A549 (cell line): ENCODE results near the gene TENT4A. TPM values are rescaled to one million over a fixed set of nuclear protein-coding genes. Genes with fewer than 3 reads are reported as not detected.
A peak's percentile ranks its signal among the peaks of the same experiment; 100 is the strongest.

Experiments
- ATAC-seq, 2 experiments: fragments of 200-7000 bp in 1 of 2; fragments of >200 bp in 1 of 2; cut with Nextera tagmentation in 1 of 2; cut with Tn5 transposase in 1 of 2; 3 replicates each; pipeline versions ENCODE4 v1.8.0 to v1.9.1; 2018 to 2020; ENCODE audit warnings: mild to moderate bottlenecking in 1 of 2, moderate library complexity in 1 of 2
- CTCF ChIA-PET: fragments of 300-600 bp; sonication (Branson Sonifier 250); formaldehyde crosslinking; extraction: SDS; loops from one replicate; lab custom pipeline; 2021; ENCODE audit warnings: antibody characterized with exemption, inconsistent platforms; lab: Yijun Ruan, JAX
- POLR2A ChIA-PET: fragments of 350-600 bp; formaldehyde crosslinking; extraction: SDS; loops from one replicate; lab custom pipeline; 2021; ENCODE audit warnings: antibody characterized with exemption, inconsistent platforms; lab: Yijun Ruan, JAX
- DNase-seq, 2 experiments: peaks; one replicate each; pipeline versions ENCODE4 v3.0.0 to v3.0.0-alpha.2; 2011 to 2016; ENCODE audit warnings: low read depth in 1 of 2, low spot score in 1 of 2
- FAIRE-seq: peaks from 2 replicates; lab custom pipeline; 2011; peaks lifted over from hg19 to GRCh38; lab: Jason Lieb, UNC
- H3K27ac ChIP-seq, 2 experiments: fragments of >200 bp; sonication (Bioruptor Twin); formaldehyde crosslinking; 3 replicates each; pipeline ENCODE4 v1.5.1; 2016 to 2017
- H3K4me1 ChIP-seq: fragments of >200 bp; sonication (Bioruptor Twin); formaldehyde crosslinking; 3 replicates; pipeline ENCODE4 v1.6.1; 2016
- H3K4me2 ChIP-seq: fragments of >200 bp; sonication (Bioruptor Twin); formaldehyde crosslinking; 3 replicates; pipeline ENCODE4 v1.6.1; 2016
- H3K4me3 ChIP-seq: fragments of >200 bp; sonication (Bioruptor Twin); formaldehyde crosslinking; 3 replicates; pipeline ENCODE4 v1.5.1; 2016
- H3K9me3 ChIP-seq: fragments of >200 bp; sonication (Bioruptor Twin); formaldehyde crosslinking; 3 replicates; pipeline ENCODE4 v1.6.1; 2016
- CHD2 ChIP-seq: fragments of 150-350 bp; IDR thresholded peaks from 2 replicates; pipeline ENCODE4 v1.6.1; 2014; ENCODE audit warnings: low read length; ENCODE audit not compliant: partially characterized antibody
- CHD4 ChIP-seq: fragments of 200-600 bp; sonication (generic); IDR thresholded peaks from 2 replicates; pipeline ENCODE4 v1.6.1; 2016; ENCODE audit warnings: antibody characterized with exemption, mild to moderate bottlenecking, borderline replicate concordance
- EHF ChIP-seq: fragments of 250-450 bp; sonication (Bioruptor Pico); IDR thresholded peaks from 2 replicates; pipeline ENCODE4 v1.5.0; 2020; ENCODE audit warnings: mild to moderate bottlenecking
- EHMT2 ChIP-seq: fragments of 200-600 bp; sonication (generic); IDR thresholded peaks from 2 replicates; pipeline ENCODE4 v1.6.1; 2016; ENCODE audit warnings: antibody characterized with exemption, low read depth, mild to moderate bottlenecking, moderate library complexity
- FOSB ChIP-seq: fragments of 250-450 bp; sonication (Bioruptor Pico); IDR thresholded peaks from 2 replicates; pipeline ENCODE4 v1.5.0; 2020; ENCODE audit warnings: mild to moderate bottlenecking, moderate library complexity
- FOXS1 ChIP-seq: fragments of 250-450 bp; sonication (Bioruptor Pico); IDR thresholded peaks from 2 replicates; pipeline ENCODE4 v1.5.0; 2020; ENCODE audit warnings: mild to moderate bottlenecking, moderate library complexity
- GATA3 ChIP-seq: IDR thresholded peaks from 2 replicates; pipeline ENCODE4 v1.6.1; 2012; ENCODE audit warnings: borderline replicate concordance
- HDAC2 ChIP-seq: fragments of 200-600 bp; sonication (generic); IDR thresholded peaks from 2 replicates; pipeline ENCODE4 v1.6.1; 2016
- HOXA7 ChIP-seq: fragments of 250-450 bp; sonication (Bioruptor Pico); IDR thresholded peaks from 2 replicates; pipeline ENCODE4 v1.5.0; 2020; ENCODE audit warnings: mild to moderate bottlenecking, moderate library complexity
- JUN ChIP-seq, 2 experiments: fragments of >200 bp; sonication (Bioruptor Twin); formaldehyde crosslinking; IDR thresholded peaks; 2 replicates in 1 of 2; 3 replicates in 1 of 2; pipeline ENCODE4 v1.6.1; 2016 to 2017
- KDM5A ChIP-seq: fragments of 200-600 bp; sonication (generic); IDR thresholded peaks from 2 replicates; pipeline ENCODE4 v1.6.1; 2016; ENCODE audit warnings: antibody characterized with exemption, mild to moderate bottlenecking
- MAFK ChIP-seq: fragments of 450-650 bp; IDR thresholded peaks from 2 replicates; pipeline ENCODE4 v1.6.1; 2014; ENCODE audit not compliant: partially characterized antibody
- MAZ ChIP-seq: fragments of 150-350 bp; IDR thresholded peaks from 2 replicates; pipeline ENCODE4 v1.6.1; 2014; ENCODE audit warnings: antibody characterized with exemption, low read depth, low read length, borderline replicate concordance
- MYC ChIP-seq: IDR thresholded peaks from 2 replicates; pipeline ENCODE4 v1.6.1; 2012; ENCODE audit warnings: mild to moderate bottlenecking, inconsistent platforms, low read length, improper control_type of control experiment, borderline replicate concordance
- NPAS2 ChIP-seq: fragments of 250-450 bp; sonication (Bioruptor Pico); IDR thresholded peaks from 2 replicates; pipeline ENCODE4 v1.8.0; 2022; ENCODE audit warnings: mild to moderate bottlenecking, moderate library complexity, borderline replicate concordance
- PHF8 ChIP-seq: fragments of 200-600 bp; sonication (generic); IDR thresholded peaks from 2 replicates; pipeline ENCODE4 v1.6.1; 2016; ENCODE audit warnings: low read depth, mild to moderate bottlenecking, antibody characterized with exemption, moderate library complexity, borderline replicate concordance
- POLR2A ChIP-seq: IDR thresholded peaks from 2 replicates; pipeline ENCODE4 v1.6.1; 2012; ENCODE audit warnings: mild to moderate bottlenecking, low read length
- RFX5 ChIP-seq: fragments of 450-650 bp; IDR thresholded peaks from 2 replicates; pipeline ENCODE4 v1.7.1; 2014; ENCODE audit warnings: antibody characterized with exemption, mild to moderate bottlenecking, moderate library complexity
- SREBF2 ChIP-seq: fragments of 450-650 bp; IDR thresholded peaks from 2 replicates; pipeline ENCODE4 v1.6.1; 2014; ENCODE audit warnings: mild to moderate bottlenecking, moderate library complexity
- ZC3H11A ChIP-seq: fragments of 450-650 bp; IDR thresholded peaks from 2 replicates; pipeline ENCODE4 v1.6.1; 2014; ENCODE audit warnings: antibody characterized with exemption, mild to moderate bottlenecking
- ZSCAN20 ChIP-seq: fragments of 250-450 bp; sonication (Bioruptor Pico); IDR thresholded peaks from 2 replicates; pipeline ENCODE4 v1.8.0; 2022; ENCODE audit warnings: mild to moderate bottlenecking, moderate library complexity
- WGBS: methylation state at CpG from one replicate; pipeline ENCODE4 v1.1.6; 2017; ENCODE audit errors: missing lambda C conversion rate; 5-methylcytosine and 5-hydroxymethylcytosine counted together
- polyA plus RNA-seq, 4 experiments: library from polyadenylated mRNA; depleted of rRNA in 3 of 4; stranded (reverse); fragments of >200 nt; fragmentation: RNase III in 1 of 4; extraction: RNeasy Plus Mini Kit Qiagen cat#74134 plus additional on column Dnase treatment in 1 of 4; gene quantifications; 2 replicates in 3 of 4; 3 replicates in 1 of 4; pipeline ENCODE4 v1.2.3, GENCODE V29; 2011 to 2017
- TF ChIP-seq, protein P1 (sequence below): fragments of 450-650 bp; IDR thresholded peaks from 2 replicates; pipeline ENCODE4 v1.6.1; 2014; ENCODE audit warnings: antibody characterized with exemption
- TF ChIP-seq, protein P2 (sequence below): fragments of 250-450 bp; sonication (Bioruptor Pico); IDR thresholded peaks from 2 replicates; pipeline ENCODE4 v1.5.0; 2020; ENCODE audit warnings: low read depth, mild to moderate bottlenecking, moderate library complexity
- TF ChIP-seq, protein P3 (sequence below): fragments of 200-600 bp; sonication (generic); IDR thresholded peaks from 2 replicates; pipeline ENCODE4 v1.6.1; 2016; ENCODE audit warnings: antibody characterized with exemption, mild to moderate bottlenecking, moderate library complexity

Gene TENT4A
- polyA plus RNA-seq, 2 of the 4 experiments (the other 2 are of a cell fraction): 7.2 to 15.2 TPM

DNA sequence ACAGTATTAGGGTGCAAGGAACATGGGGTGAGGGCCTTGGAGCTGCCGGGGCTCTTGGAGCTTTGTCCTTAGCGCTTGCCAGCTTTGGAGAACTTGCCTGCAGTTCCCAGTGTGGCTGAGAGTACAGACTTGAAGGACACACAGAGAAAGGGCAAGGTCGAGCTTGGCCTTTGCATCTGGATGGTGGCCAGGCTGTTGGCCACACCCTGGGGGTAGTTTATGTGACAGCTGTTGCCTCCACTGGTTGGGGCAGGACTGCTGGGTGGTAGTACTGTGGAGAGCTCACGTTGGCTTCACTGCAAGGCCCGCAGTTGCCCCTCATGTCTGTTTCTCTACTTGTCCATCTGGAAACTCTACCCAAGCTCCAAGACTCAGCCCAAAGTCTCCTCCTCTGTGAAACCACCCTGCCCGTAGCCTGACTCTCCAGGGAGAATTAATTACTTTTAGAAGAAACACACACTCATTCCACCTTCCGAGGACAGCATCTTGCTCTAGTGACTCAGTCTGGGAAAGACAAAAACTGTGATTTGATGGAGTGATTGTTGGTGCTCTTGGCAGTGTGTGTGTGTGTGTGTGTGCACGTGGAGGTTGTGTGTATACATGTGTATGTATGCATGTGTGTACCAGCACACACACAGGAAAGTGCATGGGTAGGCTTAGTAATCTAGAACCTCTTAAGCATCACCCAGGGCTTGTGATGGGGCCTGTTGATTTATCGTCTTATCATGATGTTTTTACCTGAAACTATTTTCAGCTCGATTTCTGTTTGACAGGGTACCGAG is 57.8 kb downstream of the TENT4A start:
- no peak overlapping the region for H3K4me3 ChIP-seq
- ChIA-PET POLR2A (no interaction called here), CTCF (interaction anchor here (1.0 to 1.3 kb wide), 2 partner anchors 10 to 822 kb away, joined by 3 to 6 read pairs; no protein-coding TSS in a partner anchor)
- FAIRE-seq: no peak
- no peak for TF ChIP-seq ZSCAN20 (CRISPR knock-in tag)
- TF ChIP-seq CHD4: no peak
- TF ChIP-seq, protein P1, sequence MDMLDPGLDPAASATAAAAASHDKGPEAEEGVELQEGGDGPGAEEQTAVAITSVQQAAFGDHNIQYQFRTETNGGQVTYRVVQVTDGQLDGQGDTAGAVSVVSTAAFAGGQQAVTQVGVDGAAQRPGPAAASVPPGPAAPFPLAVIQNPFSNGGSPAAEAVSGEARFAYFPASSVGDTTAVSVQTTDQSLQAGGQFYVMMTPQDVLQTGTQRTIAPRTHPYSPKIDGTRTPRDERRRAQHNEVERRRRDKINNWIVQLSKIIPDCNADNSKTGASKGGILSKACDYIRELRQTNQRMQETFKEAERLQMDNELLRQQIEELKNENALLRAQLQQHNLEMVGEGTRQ: no peak
- no peak for TF ChIP-seq HOXA7 (CRISPR knock-in tag)
- no peak for TF ChIP-seq MAZ
- no peak for TF ChIP-seq POLR2A
- no peak for TF ChIP-seq FOXS1 (CRISPR knock-in tag)
- TF ChIP-seq EHF (CRISPR knock-in tag): no peak
- no peak for TF ChIP-seq GATA3
- TF ChIP-seq HDAC2: no peak
- TF ChIP-seq KDM5A: no peak
- TF ChIP-seq MAFK: no peak
- no peak for TF ChIP-seq EHMT2
- TF ChIP-seq, protein P2, sequence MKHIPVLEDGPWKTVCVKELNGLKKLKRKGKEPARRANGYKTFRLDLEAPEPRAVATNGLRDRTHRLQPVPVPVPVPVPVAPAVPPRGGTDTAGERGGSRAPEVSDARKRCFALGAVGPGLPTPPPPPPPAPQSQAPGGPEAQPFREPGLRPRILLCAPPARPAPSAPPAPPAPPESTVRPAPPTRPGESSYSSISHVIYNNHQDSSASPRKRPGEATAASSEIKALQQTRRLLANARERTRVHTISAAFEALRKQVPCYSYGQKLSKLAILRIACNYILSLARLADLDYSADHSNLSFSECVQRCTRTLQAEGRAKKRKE (CRISPR knock-in tag): no peak
- no peak for TF ChIP-seq ZC3H11A
- no peaks in the 10 kb centered on the region for H3K9me3 ChIP-seq
- DNase-seq: no peak
- peaks cover 11% of the 10 kb centered on the region for H3K4me1 ChIP-seq
- H3K4me2 ChIP-seq: no peak overlapping the region
- no peak for ATAC-seq
- no peak overlapping the region for H3K27ac ChIP-seq
- whole genome bisulfite sequencing: 85% methylated on average over 10 of the region's 11 CpGs

DNA sequence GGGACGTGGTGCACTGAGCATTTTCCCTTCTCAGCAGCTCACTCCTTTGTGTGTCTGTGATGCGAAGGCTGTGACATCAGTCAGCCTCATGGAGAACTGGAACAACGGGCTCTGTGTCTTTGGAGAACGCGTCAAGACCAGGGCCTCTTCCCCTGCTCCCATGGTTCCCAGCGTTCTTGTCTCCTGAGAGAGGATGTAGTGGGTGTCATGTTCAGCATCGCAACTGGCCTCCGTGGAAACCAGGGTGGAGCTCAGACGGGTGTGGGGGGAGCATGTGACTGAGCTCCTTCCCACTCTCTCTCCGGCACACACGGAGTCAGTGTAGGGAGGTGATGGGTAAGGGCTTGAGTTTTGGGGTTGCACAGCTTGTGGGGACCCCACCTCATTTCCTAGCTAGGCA is 59.7 kb downstream of the TENT4A start:
- FAIRE-seq (no peak), ATAC-seq (peak in 1 of 2 experiments; percentile 18; a peak in 2 of 6 replicates), DNase-seq (no peak)
- CTCF ChIA-PET: no interaction called here
- POLR2A ChIA-PET: no interaction called here
- WGBS: 90% methylated on average over 10 of the region's 11 CpGs
- peak overlapping the region; percentile 51; the same call in 2 of the 3 replicates for H3K4me2 ChIP-seq
- peak overlapping the region; percentile 31; the same call in 1 of the 3 replicates for H3K4me3 ChIP-seq
- H3K27ac ChIP-seq: peak overlapping the region in 1 of 2 experiments; percentile 64; a peak in 1 of 6 replicates
- H3K9me3 ChIP-seq: no peaks in the 10 kb centered on the region
- no peak for TF ChIP-seq HDAC2
- no peak for TF ChIP-seq JUN (IDR thresholded peaks at IDR 0.05)
- TF ChIP-seq FOSB (CRISPR knock-in tag): no peak
- TF ChIP-seq NPAS2 (CRISPR knock-in tag): no peak
- TF ChIP-seq RFX5: no peak
- TF ChIP-seq SREBF2: no peak
- TF ChIP-seq, protein P3, sequence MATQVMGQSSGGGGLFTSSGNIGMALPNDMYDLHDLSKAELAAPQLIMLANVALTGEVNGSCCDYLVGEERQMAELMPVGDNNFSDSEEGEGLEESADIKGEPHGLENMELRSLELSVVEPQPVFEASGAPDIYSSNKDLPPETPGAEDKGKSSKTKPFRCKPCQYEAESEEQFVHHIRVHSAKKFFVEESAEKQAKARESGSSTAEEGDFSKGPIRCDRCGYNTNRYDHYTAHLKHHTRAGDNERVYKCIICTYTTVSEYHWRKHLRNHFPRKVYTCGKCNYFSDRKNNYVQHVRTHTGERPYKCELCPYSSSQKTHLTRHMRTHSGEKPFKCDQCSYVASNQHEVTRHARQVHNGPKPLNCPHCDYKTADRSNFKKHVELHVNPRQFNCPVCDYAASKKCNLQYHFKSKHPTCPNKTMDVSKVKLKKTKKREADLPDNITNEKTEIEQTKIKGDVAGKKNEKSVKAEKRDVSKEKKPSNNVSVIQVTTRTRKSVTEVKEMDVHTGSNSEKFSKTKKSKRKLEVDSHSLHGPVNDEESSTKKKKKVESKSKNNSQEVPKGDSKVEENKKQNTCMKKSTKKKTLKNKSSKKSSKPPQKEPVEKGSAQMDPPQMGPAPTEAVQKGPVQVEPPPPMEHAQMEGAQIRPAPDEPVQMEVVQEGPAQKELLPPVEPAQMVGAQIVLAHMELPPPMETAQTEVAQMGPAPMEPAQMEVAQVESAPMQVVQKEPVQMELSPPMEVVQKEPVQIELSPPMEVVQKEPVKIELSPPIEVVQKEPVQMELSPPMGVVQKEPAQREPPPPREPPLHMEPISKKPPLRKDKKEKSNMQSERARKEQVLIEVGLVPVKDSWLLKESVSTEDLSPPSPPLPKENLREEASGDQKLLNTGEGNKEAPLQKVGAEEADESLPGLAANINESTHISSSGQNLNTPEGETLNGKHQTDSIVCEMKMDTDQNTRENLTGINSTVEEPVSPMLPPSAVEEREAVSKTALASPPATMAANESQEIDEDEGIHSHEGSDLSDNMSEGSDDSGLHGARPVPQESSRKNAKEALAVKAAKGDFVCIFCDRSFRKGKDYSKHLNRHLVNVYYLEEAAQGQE: no peak
- no peak for TF ChIP-seq PHF8
- TF ChIP-seq MYC: no peak
- TF ChIP-seq CHD2: no peak
- TF ChIP-seq, all 56 proteins: peak for 0
- H3K4me1 ChIP-seq: no peaks in the 10 kb centered on the region
